Dedifferentiated amniotic fluid mesenchymal stem cell (primary cell): ENCODE measurements around the gene C14orf39.

Source experiments
- DNase-seq: peaks from one replicate; pipeline ENCODE4 v3.0.0-alpha.2; 2016; ENCODE audit errors: extremely low spot score

Gene C14orf39

GRCh38 chr14:60485598-60486251 lies at the start of gene C14orf39:
C14orf39 (minus strand) TSS chr14:60486063; CDS start chr14:60485078, 985 bp downstream.
- DNase-seq, result no peak

- DNase-seq, result no peak
Measured at GRCh38 chr14:60532442-60532841, 46.6 kb upstream of the C14orf39 start.

GRCh38 chr14:60515511-60516289 lies 29.8 kb upstream of the C14orf39 start:
- no peak for DNase-seq

- no peak for DNase-seq
Measured at GRCh38 chr14:60514741-60515491, 29.1 kb upstream of the C14orf39 start.

- DNase-seq, result no peak
Measured at GRCh38 chr14:60514378-60514740, 28.5 kb upstream of the C14orf39 start.

- no peak for DNase-seq
Measured at GRCh38 chr14:60512973-60513571, 27.2 kb upstream of the C14orf39 start.

- DNase-seq, result no peak
Measured at GRCh38 chr14:60512126-60512525, 26.3 kb upstream of the C14orf39 start.

GRCh38 chr14:60510951-60511599 lies 25.2 kb upstream of the C14orf39 start:
- no peak for DNase-seq

GRCh38 chr14:60510254-60510950 lies 24.5 kb upstream of the C14orf39 start:
- no peak for DNase-seq

- no peak for DNase-seq
Measured at GRCh38 chr14:60509438-60510253, 23.8 kb upstream of the C14orf39 start.

GRCh38 chr14:60508707-60509437 lies 23.0 kb upstream of the C14orf39 start, which contains the start of gene SIX6:
SIX6 (plus strand) TSS chr14:60509146; CDS start chr14:60509399, 253 bp downstream.
- DNase-seq, result no peak

GRCh38 chr14:60508363-60508706 lies 22.5 kb upstream of the C14orf39 start:
- DNase-seq, result no peak

GRCh38 chr14:60506985-60507829 lies 21.3 kb upstream of the C14orf39 start:
- DNase-seq, result no peak

GRCh38 chr14:60506462-60506984 lies 20.7 kb upstream of the C14orf39 start:
- no peak for DNase-seq

GRCh38 chr14:60506010-60506409 lies 20.1 kb upstream of the C14orf39 start:
- DNase-seq, result no peak

- no peak for DNase-seq
Measured at GRCh38 chr14:60505448-60505847, 19.6 kb upstream of the C14orf39 start.

GRCh38 chr14:60502541-60502940 lies 16.7 kb upstream of the C14orf39 start:
- no peak for DNase-seq

GRCh38 chr14:60495946-60496345 lies 10.1 kb upstream of the C14orf39 start:
- DNase-seq, result no peak
